Endothelial cell of umbilical vein (primary cell): ENCODE data around the gene JMJD7.

Experiments
- CTCF ChIP-seq, 2 donors: IDR thresholded peaks; 1 replicate in 1 of 2; 2 replicates in 1 of 2; pipeline ENCODE4 v1.5.1; 2011; ENCODE audit warnings: low read length in 2 of 2, mild to moderate bottlenecking in 2 of 2, moderate library complexity in 2 of 2, control low read depth in 1 of 2, inconsistent platforms in 1 of 2, low read depth in 1 of 2; ENCODE audit not compliant: insufficient read depth in 1 of 2; ENCODE audit errors: extremely low read depth in 1 of 2
- EZH2 ChIP-seq: IDR thresholded peaks from 2 replicates; pipeline ENCODE4 v1.6.1; 2012; ENCODE audit warnings: borderline replicate concordance, low read depth, mild to moderate bottlenecking, moderate library complexity, low read length, inconsistent platforms; ENCODE audit not compliant: severe bottlenecking
- FOS ChIP-seq: IDR thresholded peaks from 2 replicates; pipeline ENCODE4 v1.6.1; 2011; ENCODE audit warnings: mild to moderate bottlenecking, low read length, moderate library complexity, borderline replicate concordance; ENCODE audit not compliant: insufficient read depth
- JUN ChIP-seq: IDR thresholded peaks from 2 replicates; pipeline ENCODE4 v1.6.1; 2011; ENCODE audit warnings: borderline replicate concordance, low read depth; ENCODE audit not compliant: insufficient read length, insufficient read depth
- MAX ChIP-seq: IDR thresholded peaks from 2 replicates; pipeline ENCODE4 v1.6.1; 2011; ENCODE audit not compliant: insufficient read depth, insufficient read length
- MYC ChIP-seq: IDR thresholded peaks from one replicate; pipeline ENCODE4 v1.6.1; 2011; ENCODE audit warnings: mild to moderate bottlenecking, low read depth, low read length
- POLR2A ChIP-seq: IDR thresholded peaks from 2 replicates; pipeline ENCODE4 v1.6.1; 2012; ENCODE audit warnings: low read depth, mild to moderate bottlenecking, control low read depth, low read length
- POLR2AphosphoS5 ChIP-seq: IDR thresholded peaks from 2 replicates; pipeline ENCODE4 v1.6.1; 2012; ENCODE audit warnings: low read depth, mild to moderate bottlenecking, control low read depth, low read length, moderate library complexity; ENCODE audit not compliant: insufficient read depth

GRCh38 chr15:41869770-41870688 is 42.1 kb downstream of the JMJD7 start:
- TF ChIP-seq POLR2A = no peak
- TF ChIP-seq CTCF (IDR thresholded peaks at IDR 0.05; ENCODE audit: extremely low read depth in 1 of 2, insufficient read depth in 1 of 2, low read depth in 1 of 2, low read length in 2 of 2) = no peak
- no peak for TF ChIP-seq EZH2
- no peak for TF ChIP-seq POLR2AphosphoS5
- TF ChIP-seq MAX = no peak
- no peak for TF ChIP-seq MYC
- no peak for TF ChIP-seq JUN
- no peak for TF ChIP-seq FOS
